Naive thymus-derived CD4-positive, alpha-beta T cell (primary cell): Measurements from ENCODE around the gene ITPR1. TPM values are rescaled to one million over a fixed set of nuclear protein-coding genes. Genes with fewer than 3 reads are reported as not detected.
"Not testable (repeated sequence)": the region's sequence is repeated elsewhere in the genome, so short reads cannot be mapped to it uniquely, and the experiment has no call there.

Experiments
- ATAC-seq: fragments of 150-1000 bp; cut with Tn5 transposase; 2 replicates; pipeline ENCODE4 v1.10.0; 2021; ENCODE audit warnings: mild to moderate bottlenecking, moderate library complexity
- CTCF ChIA-PET: fragments of 350-600 bp; sonication (Branson Sonifier 250); formaldehyde crosslinking; loops from one replicate; lab custom pipeline; 2021; ENCODE audit warnings: antibody characterized with exemption; lab: Charles Lee
- POLR2A ChIA-PET: fragments of 350-600 bp; sonication (Branson Sonifier 250); formaldehyde crosslinking; loops from one replicate; lab custom pipeline; 2021; ENCODE audit warnings: antibody characterized with exemption, inconsistent platforms; lab: Charles Lee
- DNase-seq, 9 donors: peaks; one replicate each; pipeline versions ENCODE4 v3.0.0 to v3.0.0-alpha.2; 2020 to 2022; ENCODE audit warnings: mixed read lengths in 1 of 9
- H3K27ac ChIP-seq: one replicate; pipeline ENCODE4 v1.7.0; 2013; ENCODE audit warnings: mild to moderate bottlenecking, low read depth, low read length, moderate library complexity
- H3K27me3 ChIP-seq, 2 donors: one replicate each; pipeline ENCODE4 v1.7.0; 2013; ENCODE audit warnings: low read length in 2 of 2, mild to moderate bottlenecking in 2 of 2, moderate library complexity in 2 of 2; ENCODE audit not compliant: control insufficient read depth in 2 of 2, insufficient read depth in 2 of 2
- H3K36me3 ChIP-seq, 3 experiments: 1 replicate in 2 of 3; 2 replicates in 1 of 3; pipeline ENCODE4 v1.7.0; 2013; ENCODE audit warnings: low read length in 3 of 3, mild to moderate bottlenecking in 3 of 3, moderate library complexity in 1 of 3; ENCODE audit not compliant: insufficient read depth in 3 of 3, control insufficient read depth in 2 of 3
- H3K4me1 ChIP-seq, 2 donors: one replicate each; pipeline ENCODE4 v1.7.0; 2013; ENCODE audit warnings: low read length in 2 of 2, mild to moderate bottlenecking in 2 of 2, moderate library complexity in 1 of 2; ENCODE audit not compliant: control insufficient read depth in 2 of 2, insufficient read depth in 2 of 2
- H3K4me3 ChIP-seq: 2 replicates; pipeline ENCODE4 v1.7.0; 2013; ENCODE audit warnings: mild to moderate bottlenecking, low read length
- H3K9me3 ChIP-seq, 3 experiments: 1 replicate in 2 of 3; 2 replicates in 1 of 3; pipeline ENCODE4 v1.7.0; 2013; ENCODE audit warnings: low read length in 3 of 3; ENCODE audit not compliant: control insufficient read depth in 2 of 3
- H3K27ac Mint-ChIP-seq, 9 donors: one replicate each; pipeline ENCODE4 v1.8.0; 2020 to 2022; ENCODE audit warnings: mixed read lengths in 9 of 9, mild to moderate bottlenecking in 8 of 9, moderate library complexity in 5 of 9, inconsistent platforms in 2 of 9
- H3K27me3 Mint-ChIP-seq, 5 donors: one replicate each; pipeline ENCODE4 v1.8.0; 2021 to 2022; ENCODE audit warnings: mixed read lengths in 5 of 5, mild to moderate bottlenecking in 1 of 5
- H3K36me3 Mint-ChIP-seq, 5 donors: one replicate each; pipeline ENCODE4 v1.8.0; 2020 to 2022; ENCODE audit warnings: mixed read lengths in 5 of 5, mild to moderate bottlenecking in 3 of 5, inconsistent platforms in 1 of 5
- H3K4me1 Mint-ChIP-seq, 7 donors: one replicate each; pipeline ENCODE4 v1.8.0; 2020 to 2022; ENCODE audit warnings: mixed read lengths in 7 of 7, mild to moderate bottlenecking in 3 of 7, inconsistent platforms in 1 of 7
- H3K4me3 Mint-ChIP-seq, 10 donors: one replicate each; pipeline ENCODE4 v1.8.0; 2020 to 2022; ENCODE audit warnings: mild to moderate bottlenecking in 10 of 10, mixed read lengths in 10 of 10, moderate library complexity in 6 of 10, inconsistent platforms in 2 of 10
- H3K9me3 Mint-ChIP-seq, 11 donors: one replicate each; pipeline ENCODE4 v1.8.0; 2020 to 2022; ENCODE audit warnings: mixed read lengths in 11 of 11, mild to moderate bottlenecking in 4 of 11, inconsistent platforms in 1 of 11, moderate library complexity in 1 of 11
- intact Hi-C, 2 donors: fragments of 100-400 bp; cut with micrococcal nuclease; formaldehyde crosslinking; loops; one replicate each; pipeline ENCODE4 v1.15.1; 2023
- polyA plus RNA-seq, 2 donors: library from polyadenylated mRNA; unstranded; fragments of 300-500 nt; fragmentation: Illumina TruSeq; gene quantifications; one replicate each; pipeline ENCODE4 v1.2.3, GENCODE V29; 2021
- total RNA-seq, 6 experiments: library from RNA in 5 of 6; stranded (reverse) in 5 of 6; gene quantifications; 1 replicate in 5 of 6; 2 replicates in 1 of 6; pipeline ENCODE4 v1.2.3 and lab custom pipeline; 2021 to 2026

ITPR1 gene
- total and polyA plus RNA-seq, 7 experiments from 2014 or later: 15.1 to 118 (median 83.8) TPM

DNA sequence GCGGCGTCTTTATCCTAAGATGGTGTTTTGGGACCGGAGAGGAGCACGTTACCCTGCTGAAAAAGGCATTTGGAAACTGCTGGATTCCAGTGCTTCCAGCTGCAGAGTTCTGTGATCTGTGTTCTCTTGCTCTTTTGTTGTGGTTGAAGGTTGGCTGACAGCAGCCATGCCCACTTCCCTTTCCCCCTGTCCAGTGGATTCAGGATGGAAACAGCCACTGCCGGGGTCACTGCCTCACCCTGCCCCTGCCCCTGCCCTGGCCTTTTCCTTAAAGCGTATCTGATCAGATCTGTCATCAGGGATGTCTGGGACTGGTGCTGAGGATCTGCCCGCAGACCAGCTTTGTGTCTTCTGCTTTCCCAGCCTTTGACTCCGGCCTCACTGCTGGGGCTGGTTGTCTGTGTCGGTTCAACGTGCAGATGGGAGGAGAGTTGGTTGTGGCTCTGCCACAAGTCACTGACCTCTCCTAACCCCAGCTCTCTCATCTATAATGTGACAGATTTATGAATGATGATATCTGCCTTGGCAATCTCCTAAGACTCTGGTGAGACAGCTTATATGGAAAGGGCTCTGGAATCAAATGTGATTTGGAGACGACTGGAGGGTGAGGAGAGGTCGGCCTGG lies 266.7 kb downstream of the ITPR1 start:
- no peaks in the 10 kb centered on the region for H3K27me3 Mint-ChIP-seq
- peaks cover 0 to 29% (median 4%) of the 10 kb centered on the region in 3 experiments for H3K36me3 ChIP-seq
- DNase-seq (no peak), ATAC-seq (no peak)
- CTCF ChIA-PET: no interaction called here
- no peak overlapping the region for H3K27ac ChIP-seq
- H3K27me3 ChIP-seq: no peaks in the 10 kb centered on the region
- H3K4me3 ChIP-seq: no peak overlapping the region
- H3K4me1 Mint-ChIP-seq: peaks cover 0 to 51% (median 14%) of the 10 kb centered on the region in 7 donors
- peaks cover 0 to 18% (median 0%) of the 10 kb centered on the region in 11 donors for H3K9me3 Mint-ChIP-seq
- intact Hi-C loops: no loop called here
- no peaks in the 10 kb centered on the region for H3K9me3 ChIP-seq
- POLR2A ChIA-PET: no interaction called here
- peak overlapping the region in 1 of 10 donors; percentile 64 for H3K4me3 Mint-ChIP-seq
- H3K4me1 ChIP-seq: no peaks in the 10 kb centered on the region
- H3K36me3 Mint-ChIP-seq: peaks cover 19 to 90% (median 64%) of the 10 kb centered on the region in 5 donors
- no peak overlapping the region for H3K27ac Mint-ChIP-seq

GRCh38 chr3:4761759-4762158 lies 268.6 kb downstream of the ITPR1 start:
- H3K27ac Mint-ChIP-seq: no peak overlapping the region
- no peak for ATAC-seq

DNA sequence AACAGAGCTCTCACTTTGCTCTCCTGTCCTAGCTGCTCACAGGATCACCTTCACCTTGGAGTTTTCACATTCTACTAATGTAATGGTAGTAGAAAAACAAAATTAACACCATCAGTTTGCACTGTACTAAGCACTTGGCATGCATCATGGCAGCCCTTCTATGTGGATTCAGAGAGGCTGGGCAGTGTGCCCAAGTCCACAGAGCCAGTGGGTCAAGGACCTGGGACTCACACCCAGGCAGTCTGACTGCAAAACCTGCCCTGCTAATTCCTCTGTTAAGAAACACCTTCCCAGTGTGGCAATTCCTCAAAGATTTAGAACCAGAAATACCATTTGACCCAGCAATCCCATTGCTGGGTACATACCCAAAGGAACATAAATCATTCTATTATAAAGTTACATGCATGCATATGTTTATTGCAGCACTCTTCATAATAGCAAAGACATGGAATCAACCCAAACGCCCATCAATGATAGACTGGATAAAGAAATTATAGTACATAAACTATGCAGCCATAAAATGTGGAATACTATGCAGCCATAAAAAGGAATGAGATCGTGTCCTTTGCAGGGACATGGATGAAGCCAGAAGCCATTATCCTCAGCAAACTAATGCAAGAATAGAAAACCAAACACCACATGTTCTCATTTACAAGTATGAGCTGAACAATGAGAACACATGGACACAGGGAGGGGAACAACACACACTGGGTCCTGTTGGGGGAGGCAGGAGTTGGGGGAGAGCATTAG lies 269.5 kb downstream of the ITPR1 start:
- peak overlapping the region in 1 of 9 donors; percentile 2 for H3K27ac Mint-ChIP-seq
- H3K4me3 ChIP-seq, DNase-seq, H3K27me3 ChIP-seq, H3K27me3 Mint-ChIP-seq, H3K27ac ChIP-seq, H3K4me3 Mint-ChIP-seq, H3K4me1 ChIP-seq, ATAC-seq, POLR2A ChIA-PET, intact Hi-C loops, H3K9me3 ChIP-seq, CTCF ChIA-PET: not testable (repeated sequence)
- peaks cover 0 to 34% (median 4%) of the 10 kb centered on the region in 7 donors for H3K4me1 Mint-ChIP-seq
- H3K36me3 ChIP-seq: peaks cover 0 to 36% (median 7%) of the 10 kb centered on the region in 3 experiments
- peaks cover 30 to 93% (median 82%) of the 10 kb centered on the region in 5 donors for H3K36me3 Mint-ChIP-seq
- peaks cover 0 to 36% (median 0%) of the 10 kb centered on the region in 11 donors for H3K9me3 Mint-ChIP-seq

More at GRCh38 chr3:4761759-4762158, 268.6 kb downstream of the ITPR1 start:
- Histone ChIP-seq H3K4me3 (no peak overlapping the region), H3K36me3 (peaks cover 0 to 29% (median 4%) of the 10 kb centered on the region in 3 experiments), H3K4me1 (no peaks in the 10 kb centered on the region), H3K9me3 (no peaks in the 10 kb centered on the region), H3K27me3 (no peaks in the 10 kb centered on the region), H3K27ac (no peak overlapping the region)
- peaks cover 30 to 93% (median 76%) of the 10 kb centered on the region in 5 donors for H3K36me3 Mint-ChIP-seq
- intact Hi-C loops: no loop called here
- peaks cover 0 to 37% (median 4%) of the 10 kb centered on the region in 7 donors for H3K4me1 Mint-ChIP-seq
- no peak for DNase-seq
- no peaks in the 10 kb centered on the region for H3K27me3 Mint-ChIP-seq
- ChIA-PET CTCF (no interaction called here), POLR2A (no interaction called here)
- peaks cover 0 to 30% (median 0%) of the 10 kb centered on the region in 11 donors for H3K9me3 Mint-ChIP-seq
- no peak overlapping the region for H3K4me3 Mint-ChIP-seq

DNA sequence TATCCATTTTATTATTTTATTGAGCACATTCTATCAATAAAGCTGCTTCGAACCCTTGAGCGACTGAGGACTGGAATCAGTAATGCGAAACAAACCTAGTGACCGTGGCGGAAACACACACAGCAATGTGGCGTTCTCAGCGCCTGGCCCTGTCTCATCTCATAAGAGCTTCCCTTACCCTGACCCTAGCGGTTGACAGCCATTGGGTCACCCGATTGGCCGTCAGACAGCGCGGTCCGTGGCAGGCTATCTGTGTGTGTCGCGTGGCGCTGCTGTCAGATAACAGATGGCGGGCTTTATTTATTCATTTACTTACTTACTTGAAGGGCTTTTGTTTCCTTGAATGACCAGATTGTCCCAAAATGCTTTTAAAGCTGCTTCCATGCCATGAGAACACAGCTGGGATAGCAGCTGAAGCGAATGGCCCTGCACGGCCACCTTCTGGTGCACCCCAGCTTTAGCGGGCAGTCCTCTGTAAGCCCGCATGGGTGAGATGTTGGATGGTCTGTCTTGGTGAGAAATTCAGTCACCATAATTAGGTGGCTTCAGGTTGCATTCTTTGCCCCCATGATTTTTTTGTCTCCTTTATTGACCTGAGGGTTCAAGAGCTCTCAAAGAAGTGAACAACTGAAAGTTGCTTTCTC lies 270.6 kb downstream of the ITPR1 start:
- no peak for ATAC-seq
- Histone ChIP-seq H3K27me3 (no peaks in the 10 kb centered on the region), H3K4me1 (no peaks in the 10 kb centered on the region), H3K36me3 (peaks cover 0 to 45% (median 7%) of the 10 kb centered on the region in 3 experiments), H3K9me3 (no peaks in the 10 kb centered on the region), H3K4me3 (no peak overlapping the region), H3K27ac (no peak overlapping the region)
- peaks cover 0 to 38% (median 0%) of the 10 kb centered on the region in 11 donors for H3K9me3 Mint-ChIP-seq
- no peak overlapping the region for H3K27ac Mint-ChIP-seq
- ChIA-PET CTCF (no interaction called here), POLR2A (no interaction called here)
- peaks cover 0 to 34% (median 4%) of the 10 kb centered on the region in 7 donors for H3K4me1 Mint-ChIP-seq
- DNase-seq: no peak
- no peaks in the 10 kb centered on the region for H3K27me3 Mint-ChIP-seq
- intact Hi-C loops: no loop called here
- peaks cover 30 to 93% (median 85%) of the 10 kb centered on the region in 5 donors for H3K36me3 Mint-ChIP-seq
- no peak overlapping the region for H3K4me3 Mint-ChIP-seq

DNA sequence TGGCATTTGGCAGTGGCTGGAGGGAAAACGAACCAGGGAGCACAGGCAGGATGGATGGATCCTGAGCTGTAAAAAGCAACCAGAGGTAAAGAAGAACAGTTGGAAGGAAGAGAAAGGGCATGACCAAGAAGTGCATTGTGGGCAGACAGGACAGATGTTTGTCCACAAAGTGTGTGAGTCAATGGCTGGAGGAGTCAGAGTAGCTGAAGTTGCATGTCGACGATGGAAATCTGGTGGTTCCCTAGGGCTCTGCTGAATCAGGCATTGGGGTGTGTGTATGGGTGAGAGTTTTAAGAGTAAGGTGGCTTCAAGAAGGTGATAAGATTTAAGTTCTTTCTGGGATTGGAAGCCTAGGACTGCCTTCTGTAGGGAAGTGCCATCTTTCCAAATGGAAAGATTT lies 272.1 kb downstream of the ITPR1 start:
- DNase-seq: no peak
- Mint-ChIP-seq H3K36me3 (peaks cover 30 to 91% (median 74%) of the 10 kb centered on the region in 5 donors), H3K27me3 (no peaks in the 10 kb centered on the region), H3K4me1 (peaks cover 0 to 24% (median 0%) of the 10 kb centered on the region in 7 donors), H3K4me3 (no peak overlapping the region), H3K27ac (no peak overlapping the region), H3K9me3 (peaks cover 0 to 38% (median 0%) of the 10 kb centered on the region in 11 donors)
- ChIA-PET POLR2A (no interaction called here), CTCF (interaction anchor here (0.6 kb wide), 1 partner anchor 54 kb away, joined by 3 read pairs; no protein-coding TSS in a partner anchor)
- no peak for ATAC-seq
- Histone ChIP-seq H3K27ac (no peak overlapping the region), H3K27me3 (no peaks in the 10 kb centered on the region), H3K4me1 (no peaks in the 10 kb centered on the region), H3K4me3 (no peak overlapping the region), H3K9me3 (no peaks in the 10 kb centered on the region), H3K36me3 (peaks cover 0 to 46% (median 7%) of the 10 kb centered on the region in 3 experiments)
- intact Hi-C loops: no loop called here

DNA sequence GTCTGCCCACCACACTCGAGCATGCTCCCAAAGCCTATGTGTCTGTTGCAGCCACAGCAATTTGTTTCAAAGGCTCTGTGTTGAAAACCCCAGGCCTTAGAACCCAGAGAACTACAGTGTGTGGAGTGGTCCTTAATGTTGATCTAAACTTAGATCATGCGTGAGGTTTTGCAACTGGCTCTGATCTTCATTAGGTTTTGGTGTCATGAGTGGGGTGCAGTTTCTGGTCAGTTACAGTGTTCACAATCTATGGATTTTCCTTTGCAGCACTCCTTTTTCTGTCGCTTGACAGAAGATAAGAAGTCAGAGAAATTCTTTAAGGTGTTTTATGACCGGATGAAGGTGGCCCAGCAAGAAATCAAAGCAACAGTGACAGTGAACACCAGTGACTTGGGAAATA lies 273.1 kb downstream of the ITPR1 start:
- ATAC-seq (no peak), DNase-seq (no peak)
- Histone ChIP-seq H3K4me1 (no peaks in the 10 kb centered on the region), H3K36me3 (peaks cover 0 to 49% (median 7%) of the 10 kb centered on the region in 3 experiments), H3K27me3 (no peaks in the 10 kb centered on the region), H3K9me3 (no peaks in the 10 kb centered on the region), H3K27ac (no peak overlapping the region), H3K4me3 (no peak overlapping the region)
- POLR2A ChIA-PET: no interaction called here
- Mint-ChIP-seq H3K36me3 (peaks cover 29 to 87% (median 65%) of the 10 kb centered on the region in 5 donors), H3K4me1 (peaks cover 0 to 29% (median 0%) of the 10 kb centered on the region in 7 donors), H3K4me3 (no peak overlapping the region), H3K9me3 (peaks cover 0 to 37% (median 0%) of the 10 kb centered on the region in 11 donors), H3K27me3 (no peaks in the 10 kb centered on the region), H3K27ac (peak overlapping the region in 1 of 9 donors; percentile 21)
- intact Hi-C loops: no loop called here
- CTCF ChIA-PET: interaction anchor here (0.6 kb wide), 1 partner anchor 173 kb away, joined by 4 read pairs; no protein-coding TSS in a partner anchor
